ENCODE results near the gene KLHDC7B.
"Not testable (repeated sequence)": the region's sequence is repeated elsewhere in the genome, so short reads cannot be mapped to it uniquely, and the experiment has no call there.

KLHDC7B gene

GRCh38 chr22:50531546-50531961, 14.1 kb upstream of the KLHDC7B start:
- no peak for DNase-seq (ENCODE audit: extremely low read depth, low read depth)
- no peak for TF ChIP-seq CTCF (IDR thresholded peaks at IDR 0.05; ENCODE audit: low read depth, low read length)

GRCh38 chr22:50531962-50532674, 13.6 kb upstream of the KLHDC7B start:
- DNase-seq (ENCODE audit: extremely low read depth, low read depth), result no peak
- no peak for TF ChIP-seq CTCF (IDR thresholded peaks at IDR 0.05; ENCODE audit: low read depth, low read length)

- DNase-seq (ENCODE audit: extremely low read depth, low read depth), result no peak
- TF ChIP-seq CTCF (IDR thresholded peaks at IDR 0.05; ENCODE audit: low read depth, low read length), result no peak
Measured at GRCh38 chr22:50532824-50533796, 12.6 kb upstream of the KLHDC7B start.

GRCh38 chr22:50533856-50534711, 11.6 kb upstream of the KLHDC7B start:
- DNase-seq (ENCODE audit: extremely low read depth, low read depth), result not testable (repeated sequence)

- no peak for DNase-seq (ENCODE audit: extremely low read depth, low read depth)
- no peak for TF ChIP-seq CTCF (IDR thresholded peaks at IDR 0.05; ENCODE audit: low read depth, low read length)
Measured at GRCh38 chr22:50535113-50535512, 10.6 kb upstream of the KLHDC7B start.

- TF ChIP-seq CTCF (IDR thresholded peaks at IDR 0.05; ENCODE audit: low read depth, low read length), result no peak
Measured at GRCh38 chr22:50536226-50536625, 9.5 kb upstream of the KLHDC7B start.

GRCh38 chr22:50537765-50538164, 7.9 kb upstream of the KLHDC7B start:
- TF ChIP-seq CTCF (IDR thresholded peaks at IDR 0.05; ENCODE audit: low read depth, low read length), result no peak
- DNase-seq (ENCODE audit: extremely low read depth, low read depth), result no peak

More at GRCh38 chr22:50536226-50536625, 9.5 kb upstream of the KLHDC7B start:
- no peak for DNase-seq (ENCODE audit: extremely low read depth, low read depth)
